K562 (cell line): ENCODE results near the gene RSPH9. TPM values are rescaled to one million over a fixed set of nuclear protein-coding genes. Genes with fewer than 3 reads are reported as not detected.

Experiments
- ATAC-seq: fragments of 200-7000 bp; cut with Tn5 transposase; 3 replicates; pipeline ENCODE4 v1.9.1; 2020; ENCODE audit warnings: moderate library complexity
- BruUV-seq: library from RNA; stranded (reverse); fragments of 400-500 nt; replicated peaks from 2 replicates; lab custom pipeline; 2021; lab: Mats Ljungman, UMichigan
- CTCF ChIA-PET: fragments of 300-600 bp; formaldehyde crosslinking; extraction: SDS; loops from one replicate; lab custom pipeline; 2021; ENCODE audit warnings: low intra/inter-chr PET ratio; lab: Yijun Ruan, JAX
- POLR2A ChIA-PET: fragments of 300-600, 350-650 bp; sonication (Branson Sonifier 250); formaldehyde crosslinking; extraction: SDS; loops from one replicate; lab custom pipeline; 2021; ENCODE audit warnings: antibody characterized with exemption, inconsistent platforms; lab: Yijun Ruan, JAX
- DNase-seq, 4 experiments: peaks; one replicate each; pipeline versions ENCODE4 v3.0.0 to v3.0.0-alpha.2; 2011 to 2018; ENCODE audit warnings: low spot score in 3 of 4, mixed read lengths in 3 of 4; ENCODE audit errors: extremely low read depth in 1 of 4
- FAIRE-seq: peaks from 2 replicates; lab custom pipeline; 2011; peaks lifted over from hg19 to GRCh38; lab: Jason Lieb, UNC
- H2AFZ ChIP-seq: 2 replicates; pipeline ENCODE4 v1.6.0; 2011; ENCODE audit warnings: low read depth, low read length, control low read depth, inconsistent platforms
- H3K27ac ChIP-seq: fragments of 200-600 bp; 3 replicates; pipeline ENCODE4 v1.8.0; 2011; ENCODE audit warnings: low read depth, mild to moderate bottlenecking, control low read depth, inconsistent platforms, low read length, moderate library complexity, mixed read lengths; ENCODE audit errors: extremely low read depth
- H3K27me3 ChIP-seq, 2 experiments: fragments of 300-600 bp in 1 of 2; 2 replicates in 1 of 2; 3 replicates in 1 of 2; pipeline versions ENCODE4 v1.6.0 to v1.8.0; 2011; ENCODE audit warnings: inconsistent platforms in 2 of 2, low read length in 2 of 2, mild to moderate bottlenecking in 1 of 2, mixed read lengths in 1 of 2, moderate library complexity in 1 of 2; ENCODE audit not compliant: control insufficient read depth in 2 of 2, insufficient read depth in 2 of 2
- H3K36me3 ChIP-seq: fragments of 300-600 bp; 3 replicates; pipeline ENCODE4 v1.8.0; 2011; ENCODE audit warnings: mild to moderate bottlenecking, low read length, inconsistent platforms; ENCODE audit not compliant: control insufficient read depth, insufficient read depth
- H3K4me1 ChIP-seq, 2 experiments: fragments of 200-600 bp in 1 of 2; replicated peaks in 1 of 2; 2 replicates in 1 of 2; 3 replicates in 1 of 2; pipeline versions ENCODE4 v1.5.1 to v1.8.0; 2011; ENCODE audit warnings: inconsistent platforms in 2 of 2, low read length in 2 of 2, mild to moderate bottlenecking in 1 of 2, mixed read lengths in 1 of 2, moderate library complexity in 1 of 2; ENCODE audit not compliant: control insufficient read depth in 2 of 2, insufficient read depth in 2 of 2
- H3K4me2 ChIP-seq: 2 replicates; pipeline ENCODE4 v1.6.1; 2011; ENCODE audit warnings: low read length, control low read depth, inconsistent platforms, mixed read lengths; ENCODE audit not compliant: insufficient read depth
- H3K4me3 ChIP-seq: fragments of 200-600 bp; sonication (generic), shearing (Covaris generic); 2 replicates; pipeline ENCODE4 v1.5.1; 2016; ENCODE audit warnings: control low read depth, inconsistent platforms
- H3K79me2 ChIP-seq: fragments of 200-600 bp; 3 replicates; pipeline ENCODE4 v1.8.0; 2011; ENCODE audit warnings: low read length, inconsistent platforms; ENCODE audit not compliant: control insufficient read depth, insufficient read depth
- H3K9ac ChIP-seq, 2 experiments: 2 replicates each; pipeline versions ENCODE4 v1.6.0 to v1.6.1; 2011; ENCODE audit warnings: low read depth in 2 of 2, low read length in 2 of 2, control low read depth in 1 of 2, inconsistent platforms in 1 of 2, mild to moderate bottlenecking in 1 of 2, mixed read lengths in 1 of 2; ENCODE audit not compliant: insufficient read depth in 1 of 2
- H3K9me1 ChIP-seq: one replicate; pipeline ENCODE4 v1.6.0; 2011; ENCODE audit warnings: inconsistent platforms, mild to moderate bottlenecking, low read length, moderate library complexity; ENCODE audit not compliant: control insufficient read depth, insufficient read depth
- H3K9me3 ChIP-seq: replicated peaks from 2 replicates; pipeline ENCODE4 v1.5.1; 2011; ENCODE audit warnings: low read depth, low read length, inconsistent platforms; ENCODE audit not compliant: control insufficient read depth, insufficient read depth
- H4K20me1 ChIP-seq: replicated peaks from 2 replicates; pipeline ENCODE4 v1.6.1; 2011; ENCODE audit warnings: low read length, inconsistent platforms, mixed read lengths; ENCODE audit not compliant: control insufficient read depth, insufficient read depth
- NR4A1 ChIP-seq, 2 experiments: fragments of 250-450 bp in 1 of 2; fragments of 450-650 bp in 1 of 2; sonication (Bioruptor Pico) in 1 of 2; IDR thresholded peaks; 2 replicates each; pipeline versions ENCODE4 v1.4.0 to v1.6.1; 2016 to 2020; ENCODE audit warnings: mild to moderate bottlenecking in 2 of 2, missing compliant biosample characterization in 1 of 2, missing genetic modification characterization in 1 of 2, moderate library complexity in 1 of 2
- ZFX ChIP-seq: sonication (generic); formaldehyde crosslinking; IDR thresholded peaks from 2 replicates; pipeline ENCODE4 v1.8.0; 2022; ENCODE audit warnings: mild to moderate bottlenecking, missing genetic modification reagents, moderate library complexity
- ZNF830 ChIP-seq: fragments of 250-450 bp; sonication (Bioruptor Pico); IDR thresholded peaks from 2 replicates; pipeline ENCODE4 v1.5.0; 2021; ENCODE audit warnings: mild to moderate bottlenecking
- WGBS: fragments of 100-300 bp; shearing (Covaris generic); methylation state at CpG from one replicate; pipeline ENCODE4 v1.1.6; 2016; ENCODE audit warnings: low coverage, mixed read lengths; ENCODE audit not compliant: insufficient coverage; ENCODE audit errors: missing lambda C conversion rate; 5-methylcytosine and 5-hydroxymethylcytosine counted together
- in situ Hi-C: fragments of 300-500 bp; cut with MboI; formaldehyde crosslinking; loops from 4 replicates; pipeline ENCODE4 v1.15.0; 2018; ENCODE audit warnings: inconsistent platforms, mixed read lengths
- intact Hi-C: fragments of 100-400 bp; cut with micrococcal nuclease; formaldehyde crosslinking; loops from 2 replicates; pipeline ENCODE4 v1.14.2; 2022
- polyA plus RNA-seq, 8 experiments: library from polyadenylated mRNA; depleted of rRNA in 4 of 8; stranded (reverse) in 5 of 8; unstranded in 3 of 8; fragments of >200 nt; fragmentation: Nextera tagmentation in 2 of 8; fragmentation: Illumina TruSeq in 1 of 8; extraction: Ambion mirVana in 2 of 8; extraction: Trizol in 1 of 8; gene quantifications; 2 replicates each; pipeline versions ENCODE4 v1.2.1 to v1.2.3, GENCODE V29; 2011 to 2014; ENCODE audit warnings: inconsistent platforms in 1 of 8, missing spikeins in 1 of 8
- total RNA-seq, 7 experiments: library from RNA; depleted of rRNA in 6 of 7; stranded (reverse); fragments of >200 nt in 6 of 7; fragmentation: Illumina TruSeq in 2 of 7; extraction: Trizol in 2 of 7; gene quantifications; 2 replicates each; pipeline versions ENCODE4 v1.2.1 to v1.2.3, GENCODE V29; 2011 to 2021; ENCODE audit warnings: low replicate concordance in 1 of 7
- TF ChIP-seq, protein P1 (sequence below): fragments of 250-450 bp; sonication (Bioruptor Pico); IDR thresholded peaks from 2 replicates; pipeline ENCODE4 v1.8.0; 2022; ENCODE audit warnings: inconsistent platforms
- TF ChIP-seq, protein P2 (sequence below), 3 experiments: fragments of 200-800 bp in 1 of 3; fragments of 250-450 bp in 1 of 3; fragments of 450-650 bp in 1 of 3; sonication (Bioruptor Pico) in 1 of 3; sonication (Bioruptor generic) in 1 of 3; formaldehyde crosslinking in 1 of 3; IDR thresholded peaks; 2 replicates each; pipeline versions ENCODE4 v1.6.1 to v1.8.0; 2016 to 2022; ENCODE audit warnings: mild to moderate bottlenecking in 2 of 3, missing genetic modification characterization in 2 of 3, missing compliant biosample characterization in 1 of 3, moderate library complexity in 1 of 3

The RSPH9 gene
- total and polyA plus RNA-seq, 9 of the 15 experiments (the other 6 are each of a cell fraction or from before 2014, with no cell fraction given), result 0.05 to 0.60 (median 0.39) TPM; not detected in 6

DNA sequence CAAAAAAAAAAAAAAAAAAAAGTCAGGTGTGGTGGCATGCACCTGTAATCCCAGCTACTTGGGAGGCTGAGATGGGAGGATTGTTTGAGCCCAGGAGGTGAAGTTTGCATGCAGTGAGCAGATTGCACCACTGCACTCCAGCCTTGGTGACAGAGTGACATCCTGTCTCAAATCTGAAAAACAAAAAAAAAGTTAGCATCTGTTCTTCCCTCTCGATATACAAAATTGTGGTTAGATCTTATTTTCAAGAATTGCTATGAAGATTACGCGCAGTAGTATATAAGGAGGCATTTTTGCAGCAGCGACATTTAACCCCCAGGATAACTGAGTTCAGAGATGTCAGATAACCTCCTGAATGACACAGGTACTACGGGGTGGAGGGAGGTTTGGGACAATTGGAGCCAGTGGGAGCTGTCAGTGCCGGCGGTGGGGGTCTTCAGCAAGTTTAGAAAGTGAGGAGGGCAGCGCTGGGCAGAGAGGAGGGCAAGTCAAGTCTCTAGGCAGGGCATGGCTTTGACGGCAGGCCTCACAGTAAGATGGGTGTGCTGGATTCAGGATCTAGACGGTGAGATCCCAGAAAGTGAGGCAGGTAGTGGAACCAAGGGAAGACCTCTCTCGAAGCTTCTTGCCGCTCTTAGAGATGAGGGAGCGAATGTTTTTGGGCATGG, 68.9 kb downstream of the RSPH9 start:
- 54% methylated on average over 13 of the region's 13 CpGs for WGBS
- ChIA-PET POLR2A (interaction anchor here (0.6 to 3.4 kb wide), 6 partner anchors 11 to 534 kb away, joined by 4 to 17 read pairs (median 7); partner anchors contain the start of gene GTPBP2), CTCF (no interaction called here)
- H3K27me3 ChIP-seq, result no peaks in the 10 kb centered on the region
- in situ Hi-C loops (no loop called here), intact Hi-C loops (no loop called here)
- peak overlapping the region; percentile 34; the same call in 1 of the 2 replicates for H2AFZ ChIP-seq
- H3K4me3 ChIP-seq, result no peak overlapping the region
- FAIRE-seq (no peak), DNase-seq (no peak), ATAC-seq (no peak)
- H3K4me2 ChIP-seq, result peak overlapping the region; percentile 28; the same call in 1 of the 2 replicates
- H3K9me1 ChIP-seq, result no peaks in the 10 kb centered on the region
- H3K79me2 ChIP-seq, result no peaks in the 10 kb centered on the region
- TF ChIP-seq, protein P1, sequence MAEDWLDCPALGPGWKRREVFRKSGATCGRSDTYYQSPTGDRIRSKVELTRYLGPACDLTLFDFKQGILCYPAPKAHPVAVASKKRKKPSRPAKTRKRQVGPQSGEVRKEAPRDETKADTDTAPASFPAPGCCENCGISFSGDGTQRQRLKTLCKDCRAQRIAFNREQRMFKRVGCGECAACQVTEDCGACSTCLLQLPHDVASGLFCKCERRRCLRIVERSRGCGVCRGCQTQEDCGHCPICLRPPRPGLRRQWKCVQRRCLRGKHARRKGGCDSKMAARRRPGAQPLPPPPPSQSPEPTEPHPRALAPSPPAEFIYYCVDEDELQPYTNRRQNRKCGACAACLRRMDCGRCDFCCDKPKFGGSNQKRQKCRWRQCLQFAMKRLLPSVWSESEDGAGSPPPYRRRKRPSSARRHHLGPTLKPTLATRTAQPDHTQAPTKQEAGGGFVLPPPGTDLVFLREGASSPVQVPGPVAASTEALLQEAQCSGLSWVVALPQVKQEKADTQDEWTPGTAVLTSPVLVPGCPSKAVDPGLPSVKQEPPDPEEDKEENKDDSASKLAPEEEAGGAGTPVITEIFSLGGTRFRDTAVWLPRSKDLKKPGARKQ (CRISPR knock-in tag), result 0 out of 2 replicates have a peak, but pooled peaks have one; percentile 54
- TF ChIP-seq, protein P2, sequence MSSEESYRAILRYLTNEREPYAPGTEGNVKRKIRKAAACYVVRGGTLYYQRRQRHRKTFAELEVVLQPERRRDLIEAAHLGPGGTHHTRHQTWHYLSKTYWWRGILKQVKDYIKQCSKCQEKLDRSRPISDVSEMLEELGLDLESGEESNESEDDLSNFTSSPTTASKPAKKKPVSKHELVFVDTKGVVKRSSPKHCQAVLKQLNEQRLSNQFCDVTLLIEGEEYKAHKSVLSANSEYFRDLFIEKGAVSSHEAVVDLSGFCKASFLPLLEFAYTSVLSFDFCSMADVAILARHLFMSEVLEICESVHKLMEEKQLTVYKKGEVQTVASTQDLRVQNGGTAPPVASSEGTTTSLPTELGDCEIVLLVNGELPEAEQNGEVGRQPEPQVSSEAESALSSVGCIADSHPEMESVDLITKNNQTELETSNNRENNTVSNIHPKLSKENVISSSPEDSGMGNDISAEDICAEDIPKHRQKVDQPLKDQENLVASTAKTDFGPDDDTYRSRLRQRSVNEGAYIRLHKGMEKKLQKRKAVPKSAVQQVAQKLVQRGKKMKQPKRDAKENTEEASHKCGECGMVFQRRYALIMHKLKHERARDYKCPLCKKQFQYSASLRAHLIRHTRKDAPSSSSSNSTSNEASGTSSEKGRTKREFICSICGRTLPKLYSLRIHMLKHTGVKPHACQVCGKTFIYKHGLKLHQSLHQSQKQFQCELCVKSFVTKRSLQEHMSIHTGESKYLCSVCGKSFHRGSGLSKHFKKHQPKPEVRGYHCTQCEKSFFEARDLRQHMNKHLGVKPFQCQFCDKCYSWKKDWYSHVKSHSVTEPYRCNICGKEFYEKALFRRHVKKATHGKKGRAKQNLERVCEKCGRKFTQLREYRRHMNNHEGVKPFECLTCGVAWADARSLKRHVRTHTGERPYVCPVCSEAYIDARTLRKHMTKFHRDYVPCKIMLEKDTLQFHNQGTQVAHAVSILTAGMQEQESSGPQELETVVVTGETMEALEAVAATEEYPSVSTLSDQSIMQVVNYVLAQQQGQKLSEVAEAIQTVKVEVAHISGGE (CRISPR knock-in tag; IDR thresholded peaks at IDR 0.05), result 0 out of 6 replicates have a peak, but pooled peaks of 1 of the 3 experiments have one; percentile 21
- TF ChIP-seq NR4A1 (CRISPR knock-in tag; IDR thresholded peaks at IDR 0.05), result peak; percentile 33; the same call in 1 of the 2 replicates
- no peak for TF ChIP-seq NR4A1 (tag; IDR thresholded peaks at IDR 0.05)
- TF ChIP-seq ZNF830 (CRISPR knock-in tag), result no peak
- TF ChIP-seq ZFX (CRISPR knock-in tag), result peak; percentile 48; the same call in 1 of the 2 replicates
- no peaks in the 10 kb centered on the region for H3K36me3 ChIP-seq
- H3K9me3 ChIP-seq, result no peaks in the 10 kb centered on the region
- no peak overlapping the region; the same call in 2 of the 3 replicates for H3K27ac ChIP-seq
- H4K20me1 ChIP-seq, result no peaks in the 10 kb centered on the region
- H3K9ac ChIP-seq, result no peak overlapping the region; a peak in 1 of 4 replicates
- BruUV-seq, result no TSS peak
- H3K4me1 ChIP-seq, result peaks cover 27 to 34% of the 10 kb centered on the region in 2 experiments
